Psoas muscle (tissue), 8 donors: ENCODE measurements around the gene C1QTNF8. TPM values are rescaled to one million over a fixed set of nuclear protein-coding genes. Genes with fewer than 3 reads are reported as not detected.

Experiments
- ATAC-seq, 4 donors: fragments of 200-7000 bp; cut with Tn5 transposase; one replicate each; pipeline ENCODE4 v1.9.1; 2020; ENCODE audit warnings: moderate library complexity in 3 of 4, mild to moderate bottlenecking in 2 of 4
- DNase-seq, 2 donors: peaks; one replicate each; pipeline ENCODE4 v3.0.0-alpha.2; 2020
- H3K27ac ChIP-seq: fragments of 200-600 bp; one replicate; pipeline ENCODE4 v1.8.0; 2022
- H3K27me3 ChIP-seq, 3 donors: fragments of 200-600 bp in 1 of 3; one replicate each; pipeline versions ENCODE4 v1.6.1 to v1.8.0; 2013 to 2022; ENCODE audit warnings: low read length in 2 of 3, mild to moderate bottlenecking in 2 of 3, moderate library complexity in 1 of 3; ENCODE audit not compliant: insufficient read depth in 3 of 3
- H3K36me3 ChIP-seq, 2 donors: fragments of 200-600 bp in 1 of 2; one replicate each; pipeline versions ENCODE4 v1.6.1 to v1.8.0; 2013 to 2022; ENCODE audit warnings: low read depth in 1 of 2, mild to moderate bottlenecking in 1 of 2, moderate library complexity in 1 of 2; ENCODE audit not compliant: insufficient read depth in 1 of 2
- H3K4me1 ChIP-seq: fragments of 200-600 bp; one replicate; pipeline ENCODE4 v1.8.0; 2022
- H3K4me3 ChIP-seq: fragments of 200-600 bp; one replicate; pipeline ENCODE4 v1.8.0; 2022; ENCODE audit warnings: mild to moderate bottlenecking
- H3K9me3 ChIP-seq: fragments of 200-600 bp; one replicate; pipeline ENCODE4 v1.8.0; 2022
- WGBS, 3 donors: extraction: QIAGEN DNeasy Blood & Tissue Kit; methylation state at CpG; one replicate each; pipeline versions ENCODE4 v1.1.6 to v1.1.7; 2013; 5-methylcytosine and 5-hydroxymethylcytosine counted together
- intact Hi-C, 2 donors: fragments of 100-400 bp; cut with DNase I; formaldehyde crosslinking; loops; one replicate each; pipeline versions ENCODE4 v1.11.0 to v1.14.2; 2022
- polyA plus RNA-seq, 3 donors: library from polyadenylated mRNA; stranded (reverse); fragments of 200-250 nt; gene quantifications; one replicate each; pipeline ENCODE4 v1.2.3, GENCODE V29; 2013
- total RNA-seq, 4 donors: library from RNA; stranded (reverse); fragmentation: NEBNext Ultra II Directional in 2 of 4; extraction: Animal tissue kit (Norgen Biotek cat#: 25700) in 2 of 4; gene quantifications; one replicate each; pipeline versions ENCODE4 v1.2.1 to v1.2.4, GENCODE V29; 2021 to 2023
- TF ChIP-seq, protein P1 (sequence below): fragments of 200-600 bp; IDR thresholded peaks from one replicate; pipeline ENCODE4 v1.8.0; 2022; ENCODE audit warnings: antibody characterized with exemption
- donor health status: healthy with polysubstance abuse.
- donor health status: DM: no; HTN: no; CAD: no; lungs with moderate emphysema.
- donor health status: Bipolar disorder and iron deficiency.
- donor health status: healthy.
- donor health status: DM: yes; HTN: yes; CAD: no.
- donor health status: DM: no; HTN: no; CAD: no.
- donor health status: DM: no; HTN: no; CAD: no.
- donor health status: DM: yes; HTN: yes; CAD: no.

Gene C1QTNF8
- total and polyA plus RNA-seq, 7 donors, result not detected

DNA sequence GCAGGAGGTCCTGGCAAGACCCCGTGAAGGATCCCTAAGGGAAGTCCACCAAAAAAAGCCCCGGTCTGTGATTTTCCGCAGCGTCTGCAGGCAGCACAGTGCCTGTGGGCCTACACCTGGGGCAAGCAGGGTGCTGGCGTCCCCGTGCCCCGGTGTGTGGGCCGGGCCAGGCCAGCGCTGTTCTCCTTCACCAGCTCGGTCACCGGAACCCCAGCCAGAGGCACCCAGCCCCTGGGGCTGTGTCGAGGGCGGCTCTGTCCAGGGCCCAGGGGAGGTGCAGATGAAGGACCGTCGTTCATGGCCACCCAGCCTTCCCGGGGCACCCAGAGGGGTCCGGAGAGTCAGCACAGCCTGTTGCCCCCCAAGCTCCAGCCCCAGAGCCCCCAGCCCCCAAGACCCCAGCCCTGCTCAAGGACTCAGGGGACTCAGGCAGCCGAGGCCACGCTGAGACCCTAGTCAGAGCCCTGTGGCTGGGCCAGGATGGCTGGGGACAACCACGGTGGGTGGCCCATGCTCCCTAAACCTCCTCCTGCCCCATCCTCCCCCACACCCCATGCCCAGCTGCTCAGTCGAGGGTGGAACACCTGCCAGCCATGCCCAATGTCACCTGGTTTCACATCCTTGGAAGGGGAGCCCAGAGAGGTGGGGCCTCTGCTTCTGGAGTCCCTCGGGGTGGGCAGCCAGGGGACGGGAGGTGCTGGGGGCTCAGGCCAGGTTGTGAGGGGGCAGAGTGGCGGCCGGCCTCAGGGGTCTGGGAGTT lies 5.7 kb upstream of the C1QTNF8 start:
- ATAC-seq (no peak), DNase-seq (no peak)
- intact Hi-C loops, result loop anchor here (1.0 kb wide), 2 partner anchors 44 to 45 kb away; no protein-coding TSS in a partner anchor
- H3K27me3 ChIP-seq, result peaks cover 0 to 43% (median 2%) of the 10 kb centered on the region in 3 donors
- no peak overlapping the region for H3K27ac ChIP-seq
- WGBS, 3 donors, result 70 to 71% (median 71%) methylated on average over 20 to 25 of the region's 25 CpGs
- H3K36me3 ChIP-seq, result no peaks in the 10 kb centered on the region
- no peaks in the 10 kb centered on the region for H3K9me3 ChIP-seq
- H3K4me1 ChIP-seq, result peaks cover 20% of the 10 kb centered on the region
- TF ChIP-seq, protein P1, sequence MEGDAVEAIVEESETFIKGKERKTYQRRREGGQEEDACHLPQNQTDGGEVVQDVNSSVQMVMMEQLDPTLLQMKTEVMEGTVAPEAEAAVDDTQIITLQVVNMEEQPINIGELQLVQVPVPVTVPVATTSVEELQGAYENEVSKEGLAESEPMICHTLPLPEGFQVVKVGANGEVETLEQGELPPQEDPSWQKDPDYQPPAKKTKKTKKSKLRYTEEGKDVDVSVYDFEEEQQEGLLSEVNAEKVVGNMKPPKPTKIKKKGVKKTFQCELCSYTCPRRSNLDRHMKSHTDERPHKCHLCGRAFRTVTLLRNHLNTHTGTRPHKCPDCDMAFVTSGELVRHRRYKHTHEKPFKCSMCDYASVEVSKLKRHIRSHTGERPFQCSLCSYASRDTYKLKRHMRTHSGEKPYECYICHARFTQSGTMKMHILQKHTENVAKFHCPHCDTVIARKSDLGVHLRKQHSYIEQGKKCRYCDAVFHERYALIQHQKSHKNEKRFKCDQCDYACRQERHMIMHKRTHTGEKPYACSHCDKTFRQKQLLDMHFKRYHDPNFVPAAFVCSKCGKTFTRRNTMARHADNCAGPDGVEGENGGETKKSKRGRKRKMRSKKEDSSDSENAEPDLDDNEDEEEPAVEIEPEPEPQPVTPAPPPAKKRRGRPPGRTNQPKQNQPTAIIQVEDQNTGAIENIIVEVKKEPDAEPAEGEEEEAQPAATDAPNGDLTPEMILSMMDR, result no peak
- no peak overlapping the region for H3K4me3 ChIP-seq

DNA sequence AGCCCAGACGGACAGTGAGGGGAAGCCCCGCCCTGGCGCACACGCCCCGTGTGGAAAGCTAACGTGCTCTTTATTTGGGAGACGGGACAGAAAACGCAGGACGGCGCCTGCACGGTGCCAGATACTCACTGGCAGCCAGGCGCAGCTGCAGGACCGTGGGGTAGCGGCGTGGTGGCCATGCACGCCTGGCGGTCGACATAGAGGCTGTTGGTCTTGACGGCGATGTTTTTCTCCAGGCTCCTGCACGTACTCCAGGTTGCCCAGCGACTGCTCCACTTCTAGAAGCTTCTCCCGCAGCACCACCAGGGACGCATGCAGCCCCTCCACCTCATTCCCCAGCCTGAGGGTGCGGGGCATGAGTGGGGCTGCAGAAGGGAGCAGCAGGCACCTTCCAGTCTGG lies 5.1 kb upstream of the C1QTNF8 start:
- 59 to 67% (median 62%) methylated on average over 25 of the region's 25 CpGs for WGBS, 3 donors
- intact Hi-C loops, result no loop called here
- peaks cover 0 to 41% (median 2%) of the 10 kb centered on the region in 3 donors for H3K27me3 ChIP-seq

DNA sequence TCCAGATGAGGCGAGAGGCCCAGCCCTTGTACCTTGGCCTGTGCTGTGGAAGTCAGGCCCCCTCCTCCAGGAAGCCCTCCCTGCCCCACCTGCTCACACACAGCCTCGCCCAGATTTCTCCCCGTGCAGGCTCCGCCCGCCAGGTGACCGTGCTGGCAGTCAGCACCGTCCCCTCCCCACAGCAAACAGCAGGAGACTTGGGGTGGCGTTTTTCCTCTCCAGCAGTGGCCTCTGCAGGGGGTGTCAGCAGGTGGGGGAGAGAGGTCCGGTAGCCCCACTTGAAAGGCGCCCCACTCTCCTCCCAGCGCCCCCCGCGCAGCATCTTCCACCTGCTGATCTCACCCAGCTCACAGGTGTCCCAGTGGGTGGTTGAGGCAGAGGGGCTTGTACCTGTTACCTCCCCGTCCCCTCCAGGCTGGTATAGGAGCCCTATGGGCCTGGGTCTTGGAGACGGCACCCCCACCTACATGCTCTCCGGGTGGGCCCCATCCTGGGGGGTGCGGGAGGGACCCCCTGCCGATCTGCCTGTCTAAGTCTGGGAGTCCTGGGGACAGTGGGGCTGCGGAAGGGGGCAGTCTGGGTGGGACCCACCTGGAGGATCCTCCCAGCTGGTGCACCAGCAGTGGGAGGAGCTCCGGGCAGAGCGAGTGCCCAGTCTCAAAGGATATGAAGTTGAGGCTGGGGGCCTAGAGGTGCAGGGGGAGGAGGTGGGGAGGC lies 4.2 kb upstream of the C1QTNF8 start:
- H3K4me1 ChIP-seq, result peaks cover 20% of the 10 kb centered on the region
- H3K36me3 ChIP-seq, result no peaks in the 10 kb centered on the region
- DNase-seq, result no peak
- WGBS, 3 donors, result 74 to 82% (median 74%) methylated on average over 18 to 21 of the region's 21 CpGs
- TF ChIP-seq, protein P1, result no peak
- ATAC-seq, result no peak
- no peak overlapping the region for H3K27ac ChIP-seq
- peaks cover 0 to 32% (median 2%) of the 10 kb centered on the region in 3 donors for H3K27me3 ChIP-seq
- intact Hi-C loops, result no loop called here
- no peak overlapping the region for H3K4me3 ChIP-seq
- H3K9me3 ChIP-seq, result no peaks in the 10 kb centered on the region

More for the DNA sequence above, 5.1 kb upstream of the C1QTNF8 start:
- no peak for DNase-seq
- Histone ChIP-seq H3K27ac (no peak overlapping the region), H3K9me3 (no peaks in the 10 kb centered on the region), H3K36me3 (no peaks in the 10 kb centered on the region), H3K4me3 (no peak overlapping the region), H3K4me1 (peaks cover 20% of the 10 kb centered on the region)
- ATAC-seq, result no peak
- TF ChIP-seq, protein P1, result no peak

DNA sequence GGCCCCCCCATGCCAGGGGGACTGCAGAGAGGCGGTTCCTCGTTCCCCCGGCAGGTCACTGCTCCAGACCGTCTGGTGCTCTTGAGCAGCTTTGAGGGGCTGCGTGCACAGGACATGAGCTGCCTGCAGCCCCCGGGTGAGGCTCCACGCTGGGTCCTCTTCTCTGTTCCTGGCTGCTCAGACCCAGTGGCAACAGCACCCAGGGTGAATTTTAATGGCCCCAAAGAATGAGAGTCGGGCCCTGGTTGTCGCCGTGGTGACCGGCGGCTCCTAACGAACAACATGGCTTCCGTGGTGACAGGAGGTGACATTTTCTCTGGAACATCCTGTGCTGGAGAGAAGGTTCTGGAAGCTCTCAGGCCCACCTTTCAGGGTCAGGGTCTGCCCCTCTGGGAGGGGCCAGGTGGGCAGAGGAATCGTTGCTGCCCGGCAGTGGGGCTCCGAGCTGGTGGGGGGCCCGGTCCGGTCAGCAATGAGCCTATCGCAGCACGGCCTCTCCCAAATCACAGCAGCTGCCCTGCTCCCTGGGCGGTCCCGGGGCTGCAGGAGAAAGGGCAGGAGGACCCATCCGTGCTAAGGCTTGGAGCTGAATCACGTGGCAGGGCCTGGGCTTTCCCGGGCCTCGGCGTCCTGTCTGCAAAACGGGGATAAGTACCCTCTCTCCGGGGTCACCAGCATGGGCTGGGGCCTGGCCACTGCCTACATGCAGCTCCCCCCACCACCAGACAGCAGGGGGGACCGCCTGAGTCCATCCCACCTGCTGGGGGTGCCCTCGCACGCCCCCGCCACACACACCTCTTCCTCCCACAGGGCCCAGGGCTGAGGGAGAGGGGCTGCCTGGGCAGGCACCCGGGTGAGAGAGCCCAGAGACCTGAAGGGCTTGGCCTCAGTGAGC lies 3.4 kb upstream of the C1QTNF8 start:
- Histone ChIP-seq H3K36me3 (no peaks in the 10 kb centered on the region), H3K4me3 (no peak overlapping the region), H3K27me3 (peaks cover 0 to 24% (median 2%) of the 10 kb centered on the region in 3 donors), H3K4me1 (peaks cover 20% of the 10 kb centered on the region), H3K27ac (no peak overlapping the region), H3K9me3 (no peaks in the 10 kb centered on the region)
- intact Hi-C loops, result no loop called here
- ATAC-seq, result no peak
- TF ChIP-seq, protein P1, result no peak
- DNase-seq, result no peak
- 68 to 71% (median 69%) methylated on average over 32 to 35 of the region's 35 CpGs for WGBS, 3 donors
